Breast epithelium (tissue), 3 donors: ENCODE data around the gene CDC5L.

ENCODE experiments used
- CTCF ChIP-seq, 3 donors: fragments of 450-650 bp; IDR thresholded peaks; one replicate each; pipeline ENCODE4 v1.5.1; 2016 to 2017; ENCODE audit warnings: antibody characterized with exemption in 3 of 3, mild to moderate bottlenecking in 3 of 3, moderate library complexity in 3 of 3
- POLR2AphosphoS5 ChIP-seq, 3 donors: sonication (generic); formaldehyde crosslinking; IDR thresholded peaks; one replicate each; pipeline ENCODE4 v1.6.1; 2017; ENCODE audit warnings: antibody characterized with exemption in 3 of 3

GRCh38 chr6:44499609-44500008 lies 112.1 kb downstream of the CDC5L start:
- TF ChIP-seq POLR2AphosphoS5 (IDR thresholded peaks at IDR 0.05) (no peak), CTCF (IDR thresholded peaks at IDR 0.05) (no peak)
